DND-41 (cell line): ENCODE data around the gene CCR6.

Experiments
- ATAC-seq: fragments of 200-7000 bp; cut with Tn5 transposase; 3 replicates; pipeline ENCODE4 v1.9.1; 2021; ENCODE audit warnings: low read depth; ENCODE audit not compliant: insufficient read depth
- DNase-seq: peaks from one replicate; pipeline ENCODE4 v3.0.0-alpha.2; 2020
- H2AFZ ChIP-seq: 2 replicates; pipeline ENCODE4 v1.6.0; 2012; ENCODE audit warnings: low read depth, low read length
- H3K27ac ChIP-seq: 2 replicates; pipeline ENCODE4 v1.5.1; 2012; ENCODE audit warnings: low read length, inconsistent platforms
- H3K27me3 ChIP-seq: fragments of 200-600 bp; sonication (generic); 2 replicates; pipeline ENCODE4 v1.6.0; 2012; ENCODE audit warnings: low read length, mild to moderate bottlenecking, inconsistent platforms; ENCODE audit not compliant: insufficient read depth, poor library complexity
- H3K36me3 ChIP-seq: 2 replicates; pipeline ENCODE4 v1.5.1; 2012; ENCODE audit warnings: low read length, inconsistent platforms; ENCODE audit not compliant: insufficient read depth
- H3K4me1 ChIP-seq: 2 replicates; pipeline ENCODE4 v1.5.1; 2012; ENCODE audit warnings: mild to moderate bottlenecking, low read length; ENCODE audit not compliant: insufficient read depth
- H3K4me2 ChIP-seq: 2 replicates; pipeline ENCODE4 v1.6.0; 2012; ENCODE audit warnings: mild to moderate bottlenecking, moderate library complexity, low read length, inconsistent platforms; ENCODE audit not compliant: insufficient read depth
- H3K4me3 ChIP-seq, 2 experiments: fragments of 200-600 bp in 1 of 2; shearing (Covaris generic) in 1 of 2; 2 replicates each; pipeline ENCODE4 v1.5.1; 2012 to 2016; ENCODE audit warnings: inconsistent platforms in 2 of 2, low read length in 2 of 2, mild to moderate bottlenecking in 2 of 2, low read depth in 1 of 2, moderate library complexity in 1 of 2
- H3K79me2 ChIP-seq: 2 replicates; pipeline ENCODE4 v1.6.0; 2012; ENCODE audit warnings: low read length, inconsistent platforms; ENCODE audit not compliant: insufficient read depth
- H3K9ac ChIP-seq: 2 replicates; pipeline ENCODE4 v1.6.0; 2012; ENCODE audit warnings: low read depth, mild to moderate bottlenecking, inconsistent platforms, low read length, moderate library complexity
- H3K9me3 ChIP-seq: 2 replicates; pipeline ENCODE4 v1.5.1; 2012; ENCODE audit warnings: low read length, moderate library complexity, mild to moderate bottlenecking, inconsistent platforms; ENCODE audit not compliant: insufficient read depth, severe bottlenecking
- H4K20me1 ChIP-seq: 2 replicates; pipeline ENCODE4 v1.6.0; 2012; ENCODE audit warnings: low read length; ENCODE audit not compliant: insufficient read depth
- EZH2 ChIP-seq: IDR thresholded peaks from 3 replicates; pipeline ENCODE4 v1.6.1; 2012; ENCODE audit warnings: borderline replicate concordance, low read depth, mild to moderate bottlenecking, moderate library complexity, low read length, inconsistent platforms; ENCODE audit not compliant: severe bottlenecking
- TF ChIP-seq, protein P1 (sequence below): IDR thresholded peaks from 2 replicates; pipeline ENCODE4 v1.5.1; 2012; ENCODE audit warnings: borderline replicate concordance, low read length, moderate library complexity, mild to moderate bottlenecking; ENCODE audit not compliant: poor library complexity, severe bottlenecking; ENCODE audit errors: extremely low read depth

The CCR6 gene

GRCh38 chr6:167134448-167135328 is 11.8 kb downstream of the CCR6 start:
- H3K27me3 ChIP-seq = peaks cover 12% of the 10 kb centered on the region
- no peak overlapping the region for H3K27ac ChIP-seq
- no peak overlapping the region for H3K4me2 ChIP-seq
- H3K9me3 ChIP-seq = no peaks in the 10 kb centered on the region
- no peaks in the 10 kb centered on the region for H4K20me1 ChIP-seq
- no peak overlapping the region for H2AFZ ChIP-seq
- H3K4me3 ChIP-seq = no peak overlapping the region
- no peaks in the 10 kb centered on the region for H3K36me3 ChIP-seq
- H3K9ac ChIP-seq = no peak overlapping the region
- ATAC-seq (no peak), DNase-seq (no peak)
- TF ChIP-seq EZH2 = no peak
- TF ChIP-seq, protein P1, sequence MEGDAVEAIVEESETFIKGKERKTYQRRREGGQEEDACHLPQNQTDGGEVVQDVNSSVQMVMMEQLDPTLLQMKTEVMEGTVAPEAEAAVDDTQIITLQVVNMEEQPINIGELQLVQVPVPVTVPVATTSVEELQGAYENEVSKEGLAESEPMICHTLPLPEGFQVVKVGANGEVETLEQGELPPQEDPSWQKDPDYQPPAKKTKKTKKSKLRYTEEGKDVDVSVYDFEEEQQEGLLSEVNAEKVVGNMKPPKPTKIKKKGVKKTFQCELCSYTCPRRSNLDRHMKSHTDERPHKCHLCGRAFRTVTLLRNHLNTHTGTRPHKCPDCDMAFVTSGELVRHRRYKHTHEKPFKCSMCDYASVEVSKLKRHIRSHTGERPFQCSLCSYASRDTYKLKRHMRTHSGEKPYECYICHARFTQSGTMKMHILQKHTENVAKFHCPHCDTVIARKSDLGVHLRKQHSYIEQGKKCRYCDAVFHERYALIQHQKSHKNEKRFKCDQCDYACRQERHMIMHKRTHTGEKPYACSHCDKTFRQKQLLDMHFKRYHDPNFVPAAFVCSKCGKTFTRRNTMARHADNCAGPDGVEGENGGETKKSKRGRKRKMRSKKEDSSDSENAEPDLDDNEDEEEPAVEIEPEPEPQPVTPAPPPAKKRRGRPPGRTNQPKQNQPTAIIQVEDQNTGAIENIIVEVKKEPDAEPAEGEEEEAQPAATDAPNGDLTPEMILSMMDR = no peak
- H3K79me2 ChIP-seq = no peaks in the 10 kb centered on the region
- H3K4me1 ChIP-seq = no peaks in the 10 kb centered on the region

DNA sequence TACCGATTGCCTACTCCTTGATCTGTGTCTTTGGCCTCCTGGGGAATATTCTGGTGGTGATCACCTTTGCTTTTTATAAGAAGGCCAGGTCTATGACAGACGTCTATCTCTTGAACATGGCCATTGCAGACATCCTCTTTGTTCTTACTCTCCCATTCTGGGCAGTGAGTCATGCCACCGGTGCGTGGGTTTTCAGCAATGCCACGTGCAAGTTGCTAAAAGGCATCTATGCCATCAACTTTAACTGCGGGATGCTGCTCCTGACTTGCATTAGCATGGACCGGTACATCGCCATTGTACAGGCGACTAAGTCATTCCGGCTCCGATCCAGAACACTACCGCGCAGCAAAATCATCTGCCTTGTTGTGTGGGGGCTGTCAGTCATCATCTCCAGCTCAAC is 13.5 kb downstream of the CCR6 start:
- H3K79me2 ChIP-seq = no peaks in the 10 kb centered on the region
- no peak overlapping the region for H3K9ac ChIP-seq
- no peak overlapping the region for H3K27ac ChIP-seq
- H3K4me1 ChIP-seq = no peaks in the 10 kb centered on the region
- DNase-seq (no peak), ATAC-seq (no peak)
- no peak overlapping the region for H3K4me3 ChIP-seq
- H3K27me3 ChIP-seq = peaks cover 13% of the 10 kb centered on the region
- H3K4me2 ChIP-seq = no peak overlapping the region
- H4K20me1 ChIP-seq = no peaks in the 10 kb centered on the region
- no peaks in the 10 kb centered on the region for H3K36me3 ChIP-seq
- TF ChIP-seq EZH2 = no peak
- TF ChIP-seq, protein P1 = no peak
- H3K9me3 ChIP-seq = no peaks in the 10 kb centered on the region
- no peak overlapping the region for H2AFZ ChIP-seq

DNA sequence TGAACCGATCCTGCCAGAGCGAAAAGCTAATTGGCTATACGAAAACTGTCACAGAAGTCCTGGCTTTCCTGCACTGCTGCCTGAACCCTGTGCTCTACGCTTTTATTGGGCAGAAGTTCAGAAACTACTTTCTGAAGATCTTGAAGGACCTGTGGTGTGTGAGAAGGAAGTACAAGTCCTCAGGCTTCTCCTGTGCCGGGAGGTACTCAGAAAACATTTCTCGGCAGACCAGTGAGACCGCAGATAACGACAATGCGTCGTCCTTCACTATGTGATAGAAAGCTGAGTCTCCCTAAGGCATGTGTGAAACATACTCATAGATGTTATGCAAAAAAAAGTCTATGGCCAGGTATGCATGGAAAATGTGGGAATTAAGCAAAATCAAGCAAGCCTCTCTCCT is 14.2 kb downstream of the CCR6 start:
- Histone ChIP-seq H3K27ac (no peak overlapping the region), H3K27me3 (peaks cover 13% of the 10 kb centered on the region), H3K79me2 (no peaks in the 10 kb centered on the region), H4K20me1 (no peaks in the 10 kb centered on the region), H3K9ac (no peak overlapping the region), H3K4me3 (no peak overlapping the region), H3K4me2 (no peak overlapping the region), H2AFZ (no peak overlapping the region), H3K36me3 (no peaks in the 10 kb centered on the region), H3K4me1 (no peaks in the 10 kb centered on the region), H3K9me3 (no peaks in the 10 kb centered on the region)
- DNase-seq (no peak), ATAC-seq (no peak)
- no peak for TF ChIP-seq EZH2
- TF ChIP-seq, protein P1 = no peak
